Activated CD8-positive, alpha-beta memory T cell treated with anti-CD3 and anti-CD28 coated beads, Interleukin-2, amount 10 ng/mL, durations not matched to agents 7 days and 5 days (primary cell): ENCODE measurements around the gene RALB. TPM values are rescaled to one million over a fixed set of nuclear protein-coding genes. Genes with fewer than 3 reads are reported as not detected.

Source experiments
- ATAC-seq: fragments of 150-1000 bp; cut with Tn5 transposase; one replicate; pipeline ENCODE4 v1.10.0; 2021; ENCODE audit warnings: moderate library complexity
- CTCF ChIA-PET: fragments of 350-600 bp; sonication (Branson Sonifier 250); formaldehyde crosslinking; loops from one replicate; lab custom pipeline; 2021; ENCODE audit warnings: antibody characterized with exemption; lab: Charles Lee
- DNase-seq: peaks from one replicate; pipeline ENCODE4 v3.0.0-alpha.2; 2020
- H3K27ac Mint-ChIP-seq: one replicate; pipeline ENCODE4 v1.8.0; 2021; ENCODE audit warnings: mild to moderate bottlenecking, mixed read lengths
- H3K27me3 Mint-ChIP-seq: one replicate; pipeline ENCODE4 v1.8.0; 2021; ENCODE audit warnings: mixed read lengths
- H3K36me3 Mint-ChIP-seq: one replicate; pipeline ENCODE4 v1.8.0; 2021; ENCODE audit warnings: mild to moderate bottlenecking, mixed read lengths
- H3K4me1 Mint-ChIP-seq: one replicate; pipeline ENCODE4 v1.8.0; 2021; ENCODE audit warnings: mixed read lengths
- H3K4me3 Mint-ChIP-seq: one replicate; pipeline ENCODE4 v1.8.0; 2021; ENCODE audit warnings: mild to moderate bottlenecking, moderate library complexity, mixed read lengths
- H3K9me3 Mint-ChIP-seq: one replicate; pipeline ENCODE4 v1.8.0; 2022; ENCODE audit warnings: low read depth, mixed read lengths
- total RNA-seq, 2 experiments: library from RNA; stranded (reverse); gene quantifications; one replicate each; pipeline ENCODE4 v1.2.3, GENCODE V29; 2021

Gene RALB
- total RNA-seq, 2 experiments from 2014 or later = 36.7 to 41.8 TPM

DNA sequence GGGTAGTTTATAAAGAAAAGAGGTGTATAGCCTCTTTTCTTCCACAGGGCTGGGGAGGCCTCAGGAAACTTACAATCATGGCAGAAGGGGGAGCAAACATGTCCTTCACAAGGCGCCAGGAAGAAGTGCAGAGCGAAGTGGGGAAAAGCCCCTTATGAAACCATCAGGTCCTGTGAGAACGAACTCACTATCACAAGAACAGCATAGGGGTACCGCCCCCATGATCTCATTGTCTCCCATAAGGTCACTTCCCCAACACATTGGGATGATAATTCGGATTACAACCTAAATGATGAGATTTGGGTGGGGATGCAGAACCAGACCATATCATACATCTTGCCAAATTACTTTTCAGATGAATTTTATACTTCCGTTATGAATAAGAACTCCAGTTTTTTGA lies 32.4 kb downstream of the RALB start:
- Mint-ChIP-seq H3K4me3 (no peak overlapping the region), H3K27ac (no peak overlapping the region), H3K27me3 (no peaks in the 10 kb centered on the region), H3K4me1 (peaks cover 31% of the 10 kb centered on the region), H3K9me3 (no peaks in the 10 kb centered on the region), H3K36me3 (peaks cover 32% of the 10 kb centered on the region)
- DNase-seq (no peak), ATAC-seq (no peak)
- CTCF ChIA-PET = interaction anchor here (0.9 to 1.0 kb wide), 2 partner anchors 49 to 79 kb away, joined by 3 read pairs; no protein-coding TSS in a partner anchor

DNA sequence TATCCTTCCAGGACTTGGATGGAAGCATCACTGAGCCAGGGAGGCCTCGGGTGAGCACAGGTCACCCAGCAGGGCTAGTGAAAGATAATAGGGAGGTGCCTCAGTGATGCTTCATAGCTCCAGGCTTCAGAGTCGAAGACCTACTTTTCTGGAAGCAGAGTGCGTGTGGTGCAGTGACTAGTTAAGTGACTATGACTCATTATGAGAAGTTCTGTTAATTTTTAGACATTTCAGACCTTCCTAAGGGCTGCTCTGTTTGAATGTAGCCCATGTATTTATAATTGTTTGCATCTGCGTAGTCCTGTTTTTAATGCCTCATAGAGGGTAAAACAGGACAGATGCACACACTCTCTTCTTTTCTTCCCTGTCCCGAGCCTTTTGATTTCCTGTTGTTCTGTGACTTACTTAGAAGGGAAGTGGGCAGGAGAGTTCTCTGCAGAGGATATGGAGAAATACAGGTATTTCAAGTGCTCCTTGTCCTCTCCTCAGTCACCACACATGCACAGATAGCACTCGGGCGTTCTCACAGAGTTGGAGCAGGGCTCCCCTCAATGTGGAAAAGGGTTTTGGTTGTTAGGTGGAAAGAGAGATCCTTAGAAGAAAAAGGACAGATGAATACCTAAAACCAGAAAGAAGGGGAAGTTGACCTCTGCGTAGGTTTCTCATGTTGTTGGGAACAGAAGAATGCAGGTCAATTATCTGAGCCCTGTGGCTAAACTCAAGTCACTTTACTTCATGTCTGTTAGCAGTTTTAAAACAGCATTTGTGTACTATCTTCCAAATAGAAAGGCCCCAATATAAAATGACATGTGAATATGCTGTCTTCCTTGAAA lies 34.7 kb downstream of the RALB start:
- Mint-ChIP-seq H3K36me3 (peaks cover 38% of the 10 kb centered on the region), H3K27ac (peak overlapping the region; percentile 77), H3K4me3 (peak overlapping the region; percentile 28), H3K27me3 (no peaks in the 10 kb centered on the region), H3K9me3 (no peaks in the 10 kb centered on the region), H3K4me1 (peaks cover 50% of the 10 kb centered on the region)
- peak; percentile 57 for DNase-seq
- CTCF ChIA-PET = no interaction called here
- ATAC-seq = peak; percentile 91

DNA sequence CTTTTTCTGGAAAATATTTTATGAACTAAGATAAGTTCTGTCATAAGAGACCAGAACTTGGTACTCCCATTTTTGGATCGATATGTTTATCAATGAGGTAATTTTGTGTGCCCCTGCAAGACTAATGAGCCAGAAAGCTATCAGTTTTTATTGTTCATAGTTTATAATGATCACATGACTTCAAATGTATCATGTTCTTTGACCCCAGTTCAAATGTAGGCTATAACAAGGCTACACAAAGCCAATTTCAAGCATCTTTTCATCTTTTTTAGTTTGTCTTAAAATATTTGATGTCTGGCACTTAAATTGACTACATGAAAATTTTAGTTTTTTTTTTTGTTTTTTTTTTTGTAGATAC lies 35.3 kb downstream of the RALB start:
- Mint-ChIP-seq H3K36me3 (peaks cover 39% of the 10 kb centered on the region), H3K4me1 (peaks cover 50% of the 10 kb centered on the region), H3K27me3 (no peaks in the 10 kb centered on the region), H3K9me3 (no peaks in the 10 kb centered on the region), H3K27ac (peak overlapping the region; percentile 77), H3K4me3 (no peak overlapping the region)
- DNase-seq = no peak
- CTCF ChIA-PET = no interaction called here
- no peak for ATAC-seq

DNA sequence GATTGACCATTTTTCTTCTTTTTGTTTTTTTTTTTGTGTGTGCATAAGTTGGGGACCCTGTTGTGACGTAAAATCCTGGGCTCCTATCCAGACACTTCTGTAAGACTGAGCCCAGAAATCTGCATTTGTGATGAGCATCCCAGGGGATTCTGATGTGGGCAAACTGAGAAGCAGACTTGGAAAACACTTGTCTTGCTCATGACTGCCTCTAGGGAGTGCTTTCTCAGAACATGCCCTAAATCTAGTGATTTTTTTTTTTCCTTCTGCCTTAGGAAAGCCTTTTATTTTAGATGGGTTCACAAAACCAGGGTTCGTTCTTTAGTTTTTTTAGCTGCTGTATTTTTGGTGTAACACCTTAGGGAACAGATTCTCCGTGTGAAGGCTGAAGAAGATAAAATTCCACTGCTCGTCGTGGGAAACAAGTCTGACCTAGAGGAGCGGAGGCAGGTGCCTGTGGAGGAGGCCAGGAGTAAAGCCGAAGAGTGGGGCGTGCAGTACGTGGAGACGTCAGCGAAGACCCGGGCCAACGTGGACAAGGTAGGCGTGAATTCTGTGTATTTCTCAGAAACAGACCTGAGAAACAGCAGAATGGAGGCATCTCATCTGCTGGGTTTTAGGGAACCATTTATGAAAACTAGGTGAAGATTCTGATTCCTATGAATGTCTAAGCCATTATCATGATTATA lies 36.7 kb downstream of the RALB start:
- peaks cover 48% of the 10 kb centered on the region for H3K36me3 Mint-ChIP-seq
- no peak overlapping the region for H3K27ac Mint-ChIP-seq
- ATAC-seq (no peak), DNase-seq (no peak)
- peaks cover 55% of the 10 kb centered on the region for H3K4me1 Mint-ChIP-seq
- H3K27me3 Mint-ChIP-seq = no peaks in the 10 kb centered on the region
- no peak overlapping the region for H3K4me3 Mint-ChIP-seq
- CTCF ChIA-PET = interaction anchor here (3.9 kb wide), 1 partner anchor 24 kb away, joined by 18 read pairs; no protein-coding TSS in a partner anchor
- no peaks in the 10 kb centered on the region for H3K9me3 Mint-ChIP-seq

DNA sequence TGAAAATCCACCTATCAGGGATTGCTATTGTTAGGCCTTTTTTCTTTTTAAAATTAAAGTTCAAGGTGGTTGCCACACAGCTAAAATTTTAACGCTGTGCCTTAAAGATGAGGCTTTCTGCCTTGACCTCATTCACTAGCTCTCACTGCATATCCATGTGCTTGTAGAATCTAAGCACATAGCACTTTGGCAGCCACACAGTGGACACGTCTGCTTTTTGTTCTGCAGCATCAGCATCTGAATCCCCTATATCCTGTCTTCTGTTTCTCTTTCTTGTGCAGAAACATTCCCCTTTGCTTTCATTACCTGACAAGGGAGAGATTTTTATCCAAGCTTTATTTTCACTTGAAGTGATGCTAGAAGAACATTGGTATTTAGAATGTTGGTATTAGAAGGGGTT lies 38.1 kb downstream of the RALB start:
- ATAC-seq (no peak), DNase-seq (no peak)
- CTCF ChIA-PET = interaction anchor here (0.5 to 3.9 kb wide), 3 partner anchors 8 to 75 kb away, joined by 3 to 18 read pairs (median 4); no protein-coding TSS in a partner anchor
- no peaks in the 10 kb centered on the region for H3K27me3 Mint-ChIP-seq
- H3K36me3 Mint-ChIP-seq = peaks cover 47% of the 10 kb centered on the region
- H3K4me3 Mint-ChIP-seq = no peak overlapping the region
- H3K4me1 Mint-ChIP-seq = peaks cover 49% of the 10 kb centered on the region
- H3K9me3 Mint-ChIP-seq = no peaks in the 10 kb centered on the region
- H3K27ac Mint-ChIP-seq = peak overlapping the region; percentile 18

DNA sequence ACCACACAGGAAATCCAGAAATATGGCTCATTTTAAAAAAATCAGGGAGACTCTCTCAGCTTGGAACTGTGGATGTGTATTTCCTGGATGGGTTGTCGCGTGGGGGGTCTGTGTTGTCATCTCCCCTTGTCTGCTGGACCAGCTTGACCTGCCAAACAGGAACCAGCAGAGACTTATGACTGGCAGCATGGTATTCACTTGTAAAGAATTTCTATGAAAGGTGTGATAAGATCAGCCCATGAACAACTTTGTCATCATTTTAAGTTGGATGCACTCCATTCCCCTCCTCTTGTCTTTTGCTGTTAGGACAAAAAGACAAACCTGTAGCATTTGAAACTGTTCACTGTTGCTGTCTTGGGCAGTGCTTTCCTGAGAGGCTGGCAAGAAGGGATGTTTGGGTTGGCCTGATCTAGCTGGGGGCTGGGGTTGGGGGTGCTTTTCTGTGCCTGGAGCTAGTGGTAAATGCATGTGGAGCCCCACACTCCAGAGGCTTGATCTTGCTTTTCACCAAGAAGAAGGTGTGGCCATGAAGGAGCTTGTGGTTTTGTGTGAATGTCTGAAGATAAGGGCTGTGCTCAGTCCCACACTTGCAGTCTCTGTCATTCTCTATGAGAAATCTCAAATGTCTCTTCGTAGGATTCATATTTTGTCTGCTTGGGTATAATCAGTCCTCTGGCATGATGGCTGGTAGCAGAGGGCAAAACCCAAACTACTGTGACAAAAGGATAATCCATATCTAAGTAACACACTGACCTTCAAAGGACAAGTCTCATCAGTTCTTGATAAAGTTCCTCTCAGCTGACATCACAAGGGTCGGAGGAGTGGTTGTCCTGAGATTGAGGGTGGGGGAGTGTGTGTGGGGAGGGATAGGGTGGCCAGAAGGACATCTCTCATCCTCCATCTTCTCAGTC lies 39.0 kb downstream of the RALB start:
- peaks cover 43% of the 10 kb centered on the region for H3K4me1 Mint-ChIP-seq

DNA sequence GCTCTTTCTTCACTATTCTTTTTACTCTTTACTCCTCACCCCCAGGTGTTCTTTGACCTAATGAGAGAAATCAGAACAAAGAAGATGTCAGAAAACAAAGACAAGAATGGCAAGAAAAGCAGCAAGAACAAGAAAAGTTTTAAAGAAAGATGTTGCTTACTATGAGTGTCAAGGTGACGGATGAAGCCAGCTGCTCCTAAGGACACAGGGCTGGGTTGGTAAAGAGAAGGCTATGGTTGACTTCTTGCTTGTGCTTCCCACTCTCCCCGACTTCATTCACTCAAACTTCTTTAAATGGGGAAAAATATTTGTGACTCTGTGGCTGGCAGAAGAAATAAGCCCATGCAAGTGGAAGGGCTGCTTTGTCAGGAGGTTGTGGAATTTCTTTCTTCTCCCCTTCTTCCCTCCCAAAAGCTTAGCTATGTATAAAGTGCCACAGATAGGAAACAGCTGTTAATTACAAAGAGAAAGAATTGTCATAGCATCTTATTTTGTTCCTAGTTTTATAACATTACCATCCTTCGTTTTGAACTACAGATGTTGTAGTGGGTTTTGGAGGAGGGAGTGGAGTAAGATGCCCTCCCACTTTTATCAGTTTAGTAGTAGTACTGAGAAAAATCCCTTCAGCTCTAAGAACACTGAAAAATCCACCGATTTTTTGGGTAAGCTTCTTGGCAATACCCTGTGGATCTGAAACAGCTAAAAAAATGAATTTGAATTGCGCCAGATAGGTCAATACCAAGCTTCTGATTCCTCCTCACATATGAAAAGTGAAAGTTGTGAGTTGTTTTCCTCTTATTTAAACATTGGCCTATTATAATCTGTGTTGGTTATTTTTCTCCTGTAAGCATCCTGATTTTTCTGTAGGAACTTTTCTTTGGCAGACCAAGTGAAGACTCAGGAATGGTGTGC lies 40.7 kb downstream of the RALB start:
- Mint-ChIP-seq H3K9me3 (no peaks in the 10 kb centered on the region), H3K27me3 (no peaks in the 10 kb centered on the region), H3K4me1 (peaks cover 29% of the 10 kb centered on the region), H3K27ac (no peak overlapping the region), H3K36me3 (peaks cover 48% of the 10 kb centered on the region), H3K4me3 (no peak overlapping the region)
- no peak for ATAC-seq
- DNase-seq = no peak
- CTCF ChIA-PET = interaction anchor here (3.9 kb wide), 1 partner anchor 20 kb away, joined by 18 read pairs; no protein-coding TSS in a partner anchor

More for the DNA sequence above, 39.0 kb downstream of the RALB start:
- no peaks in the 10 kb centered on the region for H3K9me3 Mint-ChIP-seq
- H3K27me3 Mint-ChIP-seq = no peaks in the 10 kb centered on the region
- DNase-seq = no peak
- peak; percentile 41 for ATAC-seq
- H3K36me3 Mint-ChIP-seq = peaks cover 48% of the 10 kb centered on the region
- CTCF ChIA-PET = interaction anchor here (1.4 to 3.9 kb wide), 2 partner anchors 9 to 22 kb away, joined by 4 to 18 read pairs; no protein-coding TSS in a partner anchor
- H3K27ac Mint-ChIP-seq = peak overlapping the region; percentile 49
- H3K4me3 Mint-ChIP-seq = no peak overlapping the region

DNA sequence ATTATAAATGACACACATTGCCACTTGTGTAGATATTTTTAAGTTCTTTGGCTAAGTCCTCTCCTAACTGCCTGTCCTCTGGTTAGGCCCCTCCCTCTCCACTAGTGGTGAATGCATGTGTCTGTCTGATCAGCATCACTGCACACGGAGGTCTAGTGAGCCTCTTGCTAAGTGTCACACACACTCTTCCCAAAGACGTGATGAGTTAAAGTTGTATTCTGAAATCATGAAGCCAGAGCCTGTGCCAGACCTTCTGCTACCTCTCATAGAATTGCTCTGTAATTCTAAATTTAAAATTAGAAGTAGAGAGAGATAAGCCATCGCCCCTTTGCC lies 41.3 kb downstream of the RALB start:
- CTCF ChIA-PET = no interaction called here
- Mint-ChIP-seq H3K4me3 (no peak overlapping the region), H3K27ac (no peak overlapping the region), H3K36me3 (peaks cover 45% of the 10 kb centered on the region), H3K4me1 (peaks cover 26% of the 10 kb centered on the region), H3K27me3 (no peaks in the 10 kb centered on the region), H3K9me3 (no peaks in the 10 kb centered on the region)
- ATAC-seq (no peak), DNase-seq (no peak)

DNA sequence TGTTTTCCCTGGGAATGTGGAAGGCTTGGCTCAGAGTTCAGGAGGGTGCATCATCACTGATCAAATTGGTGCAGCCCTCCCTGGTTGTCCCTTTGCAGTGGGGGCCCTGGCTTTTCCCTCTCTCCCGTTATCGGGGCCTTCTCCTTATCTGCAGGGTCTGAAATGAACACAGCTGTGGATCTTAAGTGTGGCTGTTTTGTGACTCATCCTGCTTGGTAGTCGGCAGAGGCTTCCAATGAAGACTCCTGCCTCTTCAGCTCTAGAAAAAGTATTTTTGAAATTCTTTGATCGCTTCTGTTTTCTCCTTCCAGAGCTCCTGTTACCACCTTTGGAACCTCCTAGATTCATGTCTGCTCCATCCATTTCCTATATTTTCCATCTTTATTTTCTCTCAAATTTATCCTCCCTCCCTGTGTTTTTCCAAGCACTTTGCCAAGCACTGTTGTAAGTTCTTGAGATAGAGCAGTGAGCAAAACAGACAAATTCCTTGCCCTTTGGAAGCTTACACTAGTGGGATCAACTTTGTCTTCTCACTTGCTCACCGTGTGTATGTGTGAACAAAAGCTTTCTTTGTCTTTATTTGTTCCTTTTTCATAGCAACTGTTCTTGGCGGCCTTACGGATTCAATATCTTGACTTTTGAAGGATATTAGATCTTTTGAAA lies 45.7 kb downstream of the RALB start:
- no peaks in the 10 kb centered on the region for H3K27me3 Mint-ChIP-seq
- peaks cover 21% of the 10 kb centered on the region for H3K36me3 Mint-ChIP-seq
- H3K9me3 Mint-ChIP-seq = no peaks in the 10 kb centered on the region
- CTCF ChIA-PET = interaction anchor here (1.1 to 1.2 kb wide), 2 partner anchors 15 kb away, joined by 3 to 5 read pairs; no protein-coding TSS in a partner anchor
- ATAC-seq (no peak), DNase-seq (no peak)
- H3K4me3 Mint-ChIP-seq = no peak overlapping the region
- H3K4me1 Mint-ChIP-seq = peaks cover 11% of the 10 kb centered on the region
- H3K27ac Mint-ChIP-seq = no peak overlapping the region

DNA sequence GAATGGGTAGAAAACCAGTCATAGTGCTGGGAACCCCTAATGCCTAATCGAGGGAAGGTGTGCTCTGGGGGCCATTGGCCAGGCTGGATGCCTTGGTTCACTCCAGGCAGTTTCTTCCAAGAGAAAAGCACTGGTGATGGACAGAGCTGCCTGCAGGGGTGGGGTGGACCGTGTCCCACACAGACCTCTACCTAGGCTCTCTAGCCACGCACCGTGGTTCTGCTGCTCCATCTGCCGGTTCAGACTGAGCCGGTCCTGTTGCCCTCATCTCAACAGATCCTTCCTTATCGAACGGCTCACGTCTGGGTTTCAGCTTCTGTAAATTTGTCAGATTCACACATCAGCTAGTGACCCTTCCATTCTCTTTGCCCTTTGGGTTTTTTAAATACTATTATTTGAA lies 46.4 kb downstream of the RALB start:
- CTCF ChIA-PET = interaction anchor here (1.1 kb wide), 1 partner anchor 14 kb away, joined by 3 read pairs; no protein-coding TSS in a partner anchor
- Mint-ChIP-seq H3K9me3 (no peaks in the 10 kb centered on the region), H3K4me3 (no peak overlapping the region), H3K27me3 (no peaks in the 10 kb centered on the region), H3K36me3 (peaks cover 14% of the 10 kb centered on the region), H3K27ac (no peak overlapping the region), H3K4me1 (peaks cover 7% of the 10 kb centered on the region)
- ATAC-seq (no peak), DNase-seq (no peak)

DNA sequence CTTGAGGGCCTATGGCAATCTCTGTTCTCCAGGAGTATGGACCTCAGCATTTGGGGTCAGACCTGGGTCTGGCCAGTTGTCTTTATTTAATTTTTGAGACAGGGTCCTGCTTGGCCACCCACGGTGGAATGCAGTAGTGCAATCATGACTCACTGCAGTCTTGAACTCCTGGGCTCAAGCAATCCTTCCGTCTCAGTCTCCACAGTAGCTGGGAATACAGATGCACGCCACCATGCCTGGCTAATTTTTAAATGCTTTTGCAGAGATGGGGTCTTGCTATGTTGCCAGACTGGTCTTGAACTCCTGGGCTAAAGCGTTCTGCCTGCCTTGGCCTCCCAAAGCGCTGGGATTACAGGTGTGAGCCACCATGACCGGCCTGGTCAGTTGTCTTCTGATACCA lies 46.9 kb downstream of the RALB start:
- no peak overlapping the region for H3K27ac Mint-ChIP-seq

More for the DNA sequence above, 46.9 kb downstream of the RALB start:
- DNase-seq (no peak), ATAC-seq (no peak)
- H3K27me3 Mint-ChIP-seq = no peaks in the 10 kb centered on the region
- H3K36me3 Mint-ChIP-seq = peaks cover 10% of the 10 kb centered on the region
- no peaks in the 10 kb centered on the region for H3K9me3 Mint-ChIP-seq
- H3K4me1 Mint-ChIP-seq = peaks cover 7% of the 10 kb centered on the region
- CTCF ChIA-PET = interaction anchor here (1.1 kb wide), 1 partner anchor 14 kb away, joined by 3 read pairs; no protein-coding TSS in a partner anchor
- H3K4me3 Mint-ChIP-seq = no peak overlapping the region
